ENCODE data around the gene LPP. TPM values are rescaled to one million over a fixed set of nuclear protein-coding genes. Genes with fewer than 3 reads are reported as not detected.

The LPP gene
- total RNA-seq, 2 donors from 2014 or later, result 1,568 to 1,607 TPM

DNA sequence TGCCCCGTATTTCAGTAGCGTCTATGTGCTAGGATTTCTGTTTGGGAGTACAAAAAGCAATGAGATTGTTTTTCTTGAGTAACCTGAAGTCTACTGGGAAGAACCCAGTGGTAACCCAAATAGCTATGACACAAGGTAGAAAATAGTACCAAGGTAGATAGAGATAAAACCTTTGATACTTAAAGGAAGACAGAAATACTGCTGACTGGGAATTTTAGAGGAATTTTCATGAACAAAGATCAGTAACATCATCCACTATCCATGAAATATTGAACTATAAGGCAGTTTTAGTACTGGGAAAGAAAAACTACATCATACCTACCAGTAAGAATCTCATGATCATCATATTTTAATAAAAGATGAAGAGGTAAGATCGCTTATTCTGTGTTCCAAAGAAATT, 489.8 kb downstream of the LPP start:
- TF ChIP-seq, protein P1, sequence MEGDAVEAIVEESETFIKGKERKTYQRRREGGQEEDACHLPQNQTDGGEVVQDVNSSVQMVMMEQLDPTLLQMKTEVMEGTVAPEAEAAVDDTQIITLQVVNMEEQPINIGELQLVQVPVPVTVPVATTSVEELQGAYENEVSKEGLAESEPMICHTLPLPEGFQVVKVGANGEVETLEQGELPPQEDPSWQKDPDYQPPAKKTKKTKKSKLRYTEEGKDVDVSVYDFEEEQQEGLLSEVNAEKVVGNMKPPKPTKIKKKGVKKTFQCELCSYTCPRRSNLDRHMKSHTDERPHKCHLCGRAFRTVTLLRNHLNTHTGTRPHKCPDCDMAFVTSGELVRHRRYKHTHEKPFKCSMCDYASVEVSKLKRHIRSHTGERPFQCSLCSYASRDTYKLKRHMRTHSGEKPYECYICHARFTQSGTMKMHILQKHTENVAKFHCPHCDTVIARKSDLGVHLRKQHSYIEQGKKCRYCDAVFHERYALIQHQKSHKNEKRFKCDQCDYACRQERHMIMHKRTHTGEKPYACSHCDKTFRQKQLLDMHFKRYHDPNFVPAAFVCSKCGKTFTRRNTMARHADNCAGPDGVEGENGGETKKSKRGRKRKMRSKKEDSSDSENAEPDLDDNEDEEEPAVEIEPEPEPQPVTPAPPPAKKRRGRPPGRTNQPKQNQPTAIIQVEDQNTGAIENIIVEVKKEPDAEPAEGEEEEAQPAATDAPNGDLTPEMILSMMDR (IDR thresholded peaks at IDR 0.05), result no peak
- Histone ChIP-seq H3K9me3 (no peaks in the 10 kb centered on the region), H3K4me3 (no peak overlapping the region), H3K27me3 (replicated peaks; ENCODE audit: insufficient read depth) (no peaks in the 10 kb centered on the region), H3K4me1 (ENCODE audit: control insufficient read depth in 1 of 2, low read depth in 2 of 2) (peaks cover 32 to 50% of the 10 kb centered on the region in 2 donors), H3K27ac (peak overlapping the region in 1 of 2 donors; percentile 17), H3K36me3 (no peaks in the 10 kb centered on the region)
- ATAC-seq (ENCODE audit: insufficient number of reproducible peaks, low FRiP score, low read depth) (no peak), DNase-seq (ENCODE audit: low spot score) (no peak)

DNA sequence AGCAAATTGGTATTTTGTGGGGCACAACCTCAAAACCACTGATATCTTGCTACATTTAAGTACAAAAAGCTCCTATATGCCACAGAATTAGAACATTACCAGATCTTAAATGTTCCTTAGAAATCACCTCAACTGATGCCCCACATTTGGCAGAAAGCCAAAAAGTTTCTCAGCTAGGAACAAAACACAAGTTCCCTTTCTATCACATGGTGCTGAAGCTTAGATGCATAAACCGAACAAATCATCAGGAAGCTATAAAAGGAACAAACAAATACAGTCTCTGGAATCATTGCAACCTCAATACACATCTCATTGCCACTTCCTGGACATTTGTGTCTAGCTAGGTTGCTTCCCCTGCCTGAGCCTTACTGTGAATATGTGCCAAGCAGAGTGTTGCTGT, 492.6 kb downstream of the LPP start:
- H3K27me3 ChIP-seq (replicated peaks; ENCODE audit: insufficient read depth), result no peaks in the 10 kb centered on the region
- H3K27ac ChIP-seq, result peak overlapping the region in 1 of 2 donors; percentile 28
- H3K4me3 ChIP-seq, result no peak overlapping the region
- no peaks in the 10 kb centered on the region for H3K9me3 ChIP-seq
- DNase-seq (ENCODE audit: low spot score), result no peak
- TF ChIP-seq, protein P1 (IDR thresholded peaks at IDR 0.05), result no peak
- no peak for ATAC-seq (ENCODE audit: insufficient number of reproducible peaks, low FRiP score, low read depth)
- H3K4me1 ChIP-seq (ENCODE audit: control insufficient read depth in 1 of 2, low read depth in 2 of 2), result peaks cover 44 to 60% of the 10 kb centered on the region in 2 donors
- no peaks in the 10 kb centered on the region for H3K36me3 ChIP-seq

DNA sequence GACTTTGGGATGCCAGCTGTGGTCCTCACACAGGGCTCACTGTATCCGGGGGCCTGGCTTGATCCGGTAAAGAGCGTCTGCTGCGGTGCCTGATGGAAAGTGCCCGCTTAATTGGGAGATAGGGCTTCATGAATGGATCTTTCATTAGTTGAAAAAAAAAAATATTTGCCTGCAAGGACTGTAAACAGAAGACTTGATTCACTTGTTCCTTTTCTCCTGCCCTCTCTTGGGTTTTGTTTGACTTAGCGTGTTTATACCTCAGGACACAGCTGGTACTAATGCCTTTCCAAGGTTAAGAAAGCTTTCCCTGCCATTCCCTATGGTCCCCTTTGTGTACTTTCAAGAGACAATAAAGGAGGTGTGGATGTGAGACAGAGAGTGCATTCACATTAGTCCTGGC, 493.3 kb downstream of the LPP start:
- TF ChIP-seq, protein P1 (IDR thresholded peaks at IDR 0.05), result no peak
- peak overlapping the region in 1 of 2 donors; percentile 28 for H3K27ac ChIP-seq
- ATAC-seq (ENCODE audit: insufficient number of reproducible peaks, low FRiP score, low read depth) (no peak), DNase-seq (ENCODE audit: low spot score) (no peak)
- no peaks in the 10 kb centered on the region for H3K27me3 ChIP-seq (replicated peaks; ENCODE audit: insufficient read depth)
- H3K4me3 ChIP-seq, result no peak overlapping the region
- no peaks in the 10 kb centered on the region for H3K36me3 ChIP-seq
- H3K4me1 ChIP-seq (ENCODE audit: control insufficient read depth in 1 of 2, low read depth in 2 of 2), result peaks cover 44 to 56% of the 10 kb centered on the region in 2 donors
- no peaks in the 10 kb centered on the region for H3K9me3 ChIP-seq

DNA sequence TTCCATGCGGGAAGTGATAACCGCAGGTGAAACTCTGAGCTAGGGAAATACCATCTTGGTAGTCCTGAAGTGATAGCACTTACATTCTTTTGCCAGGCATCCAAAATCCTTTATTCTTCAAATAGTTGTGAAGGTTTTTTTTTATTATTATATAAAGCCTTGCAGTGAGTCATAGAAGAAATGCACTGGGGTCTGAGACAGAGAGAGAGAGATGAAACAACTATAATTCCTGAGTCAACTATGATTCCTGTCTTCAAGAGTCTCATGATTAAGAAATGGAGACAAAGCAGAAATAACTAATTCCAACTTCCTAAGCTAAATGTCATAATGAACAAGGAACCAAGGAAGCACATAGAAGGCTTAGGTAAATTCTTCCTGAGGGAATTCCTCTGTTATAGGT, 495.6 kb downstream of the LPP start:
- Histone ChIP-seq H3K27me3 (replicated peaks; ENCODE audit: insufficient read depth) (no peaks in the 10 kb centered on the region), H3K36me3 (no peaks in the 10 kb centered on the region), H3K4me1 (ENCODE audit: control insufficient read depth in 1 of 2, low read depth in 2 of 2) (peaks cover 37% of the 10 kb centered on the region in 2 donors), H3K27ac (peak overlapping the region in 1 of 2 donors; percentile 28), H3K9me3 (no peaks in the 10 kb centered on the region), H3K4me3 (no peak overlapping the region)
- TF ChIP-seq, protein P1 (IDR thresholded peaks at IDR 0.05), result no peak
- no peak for ATAC-seq (ENCODE audit: insufficient number of reproducible peaks, low FRiP score, low read depth)
- DNase-seq (ENCODE audit: low spot score), result no peak

DNA sequence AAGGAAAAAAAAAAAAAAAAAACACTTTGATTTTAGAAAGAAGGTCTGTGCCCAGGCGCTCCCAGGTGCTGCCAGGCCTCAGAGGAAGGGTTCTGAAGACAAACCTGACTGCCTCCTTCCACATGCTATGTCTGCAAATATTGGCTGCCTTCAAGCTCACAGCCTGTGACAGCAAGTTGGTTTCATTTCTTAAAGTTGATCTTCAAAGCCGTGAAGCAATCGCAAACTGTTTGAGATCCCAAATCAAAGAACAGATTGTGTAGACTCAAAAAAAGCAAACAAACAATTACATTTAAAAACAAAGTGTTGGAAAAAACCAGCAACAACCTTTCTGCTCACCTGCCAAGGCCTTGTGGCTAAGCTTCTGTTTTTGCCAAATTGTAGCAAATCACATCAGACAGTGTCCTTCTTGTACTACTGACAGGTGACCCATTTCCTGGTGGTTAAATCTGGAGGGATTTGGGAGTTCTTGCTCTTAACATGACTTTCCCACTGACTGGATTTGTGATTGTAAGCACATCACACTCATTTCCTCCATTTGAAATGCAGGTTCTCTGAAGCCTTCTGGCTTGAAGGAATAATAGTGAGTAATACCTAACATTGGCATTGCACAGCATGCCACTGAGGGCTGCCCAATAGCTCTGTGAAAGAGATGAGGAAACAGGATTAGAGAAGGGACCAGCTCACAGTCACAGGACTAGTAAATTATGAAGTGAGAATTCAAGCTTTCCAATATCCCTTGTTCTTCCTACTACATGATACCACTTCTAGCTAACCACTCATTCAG, 502.4 kb downstream of the LPP start:
- Histone ChIP-seq H3K36me3 (no peaks in the 10 kb centered on the region), H3K9me3 (no peaks in the 10 kb centered on the region), H3K27ac (peak overlapping the region in 1 of 2 donors; percentile 24), H3K4me3 (no peak overlapping the region), H3K4me1 (ENCODE audit: control insufficient read depth in 1 of 2, low read depth in 2 of 2) (peaks cover 19 to 43% of the 10 kb centered on the region in 2 donors), H3K27me3 (replicated peaks; ENCODE audit: insufficient read depth) (no peaks in the 10 kb centered on the region)
- peak; percentile 65 for ATAC-seq (ENCODE audit: insufficient number of reproducible peaks, low FRiP score, low read depth)
- TF ChIP-seq, protein P1 (IDR thresholded peaks at IDR 0.05), result no peak
- no peak for DNase-seq (ENCODE audit: low spot score)
